Measurements from ENCODE around the gene TMF1. TPM values are rescaled to one million over a fixed set of nuclear protein-coding genes. Genes with fewer than 3 reads are reported as not detected.

The TMF1 gene, protein sequence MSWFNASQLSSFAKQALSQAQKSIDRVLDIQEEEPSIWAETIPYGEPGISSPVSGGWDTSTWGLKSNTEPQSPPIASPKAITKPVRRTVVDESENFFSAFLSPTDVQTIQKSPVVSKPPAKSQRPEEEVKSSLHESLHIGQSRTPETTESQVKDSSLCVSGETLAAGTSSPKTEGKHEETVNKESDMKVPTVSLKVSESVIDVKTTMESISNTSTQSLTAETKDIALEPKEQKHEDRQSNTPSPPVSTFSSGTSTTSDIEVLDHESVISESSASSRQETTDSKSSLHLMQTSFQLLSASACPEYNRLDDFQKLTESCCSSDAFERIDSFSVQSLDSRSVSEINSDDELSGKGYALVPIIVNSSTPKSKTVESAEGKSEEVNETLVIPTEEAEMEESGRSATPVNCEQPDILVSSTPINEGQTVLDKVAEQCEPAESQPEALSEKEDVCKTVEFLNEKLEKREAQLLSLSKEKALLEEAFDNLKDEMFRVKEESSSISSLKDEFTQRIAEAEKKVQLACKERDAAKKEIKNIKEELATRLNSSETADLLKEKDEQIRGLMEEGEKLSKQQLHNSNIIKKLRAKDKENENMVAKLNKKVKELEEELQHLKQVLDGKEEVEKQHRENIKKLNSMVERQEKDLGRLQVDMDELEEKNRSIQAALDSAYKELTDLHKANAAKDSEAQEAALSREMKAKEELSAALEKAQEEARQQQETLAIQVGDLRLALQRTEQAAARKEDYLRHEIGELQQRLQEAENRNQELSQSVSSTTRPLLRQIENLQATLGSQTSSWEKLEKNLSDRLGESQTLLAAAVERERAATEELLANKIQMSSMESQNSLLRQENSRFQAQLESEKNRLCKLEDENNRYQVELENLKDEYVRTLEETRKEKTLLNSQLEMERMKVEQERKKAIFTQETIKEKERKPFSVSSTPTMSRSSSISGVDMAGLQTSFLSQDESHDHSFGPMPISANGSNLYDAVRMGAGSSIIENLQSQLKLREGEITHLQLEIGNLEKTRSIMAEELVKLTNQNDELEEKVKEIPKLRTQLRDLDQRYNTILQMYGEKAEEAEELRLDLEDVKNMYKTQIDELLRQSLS
- 42.0 and 44.4 TPM in 2 replicates for total RNA-seq
- long read RNA-seq, full-length matches to known transcripts, result 4 of 588 reads
- long read RNA-seq, partial matches to known transcripts, result 574 of 588 reads
- long read RNA-seq, other reads (novel, unspliced or antisense), result 10 of 588 reads

DNA sequence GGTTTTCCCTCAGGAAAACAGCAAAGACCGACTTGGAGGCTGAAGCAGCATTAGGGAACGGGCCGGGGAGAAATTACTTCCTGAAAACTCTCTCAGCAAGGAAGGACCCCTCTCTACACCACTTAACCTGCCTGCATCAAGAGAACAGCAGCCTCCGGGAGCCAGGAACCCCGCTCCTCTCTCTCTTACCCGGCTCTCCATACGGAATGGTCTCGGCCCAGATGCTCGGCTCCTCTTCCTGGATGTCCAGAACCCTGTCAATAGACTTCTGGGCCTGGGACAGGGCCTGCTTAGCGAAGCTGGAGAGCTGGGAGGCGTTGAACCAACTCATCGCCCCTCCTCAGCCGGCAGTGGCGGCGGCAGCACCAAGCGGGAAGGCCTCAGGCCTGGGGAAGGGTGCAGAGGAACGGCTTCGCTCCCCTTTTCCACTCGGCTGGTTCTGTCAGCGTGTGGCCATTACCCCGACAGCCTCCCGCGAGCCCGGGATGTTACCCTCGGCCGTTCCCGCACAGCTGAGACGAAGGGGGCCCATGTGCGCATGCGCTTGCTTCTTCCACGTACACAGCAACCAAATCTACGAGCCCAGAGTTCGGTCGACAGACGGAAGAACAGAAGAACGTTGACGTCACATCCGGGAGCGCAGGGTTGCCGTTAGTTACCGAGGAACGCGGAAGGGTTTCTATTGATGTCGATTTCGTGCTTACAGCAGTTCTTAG is at the start of gene TMF1:
Gene TMF1, minus strand, starts transcription at position 578 of the 716 bp plus-strand sequence. Its CDS starts 247 bp downstream, at position 331.
- DNase-seq (ENCODE audit: extremely low spot score, unreplicated experiment), result peak; percentile 98
- H3K4me3 Mint-ChIP-seq (ENCODE audit: unreplicated experiment), result peak within 1 kb of the TSS; percentile 95
- H3K27me3 Mint-ChIP-seq (ENCODE audit: unreplicated experiment), result no peaks in the 10 kb centered on the region
- H3K27ac Mint-ChIP-seq (ENCODE audit: unreplicated experiment), result peak within 1 kb of the TSS; percentile 99
- H3K9me3 Mint-ChIP-seq (ENCODE audit: unreplicated experiment), result no peaks in the 10 kb centered on the region
- H3K36me3 Mint-ChIP-seq (ENCODE audit: unreplicated experiment), result peaks cover 24% of the 10 kb centered on the region
- peaks cover 38% of the 10 kb centered on the region for H3K4me1 Mint-ChIP-seq (ENCODE audit: unreplicated experiment)
- TF ChIP-seq, protein P1, sequence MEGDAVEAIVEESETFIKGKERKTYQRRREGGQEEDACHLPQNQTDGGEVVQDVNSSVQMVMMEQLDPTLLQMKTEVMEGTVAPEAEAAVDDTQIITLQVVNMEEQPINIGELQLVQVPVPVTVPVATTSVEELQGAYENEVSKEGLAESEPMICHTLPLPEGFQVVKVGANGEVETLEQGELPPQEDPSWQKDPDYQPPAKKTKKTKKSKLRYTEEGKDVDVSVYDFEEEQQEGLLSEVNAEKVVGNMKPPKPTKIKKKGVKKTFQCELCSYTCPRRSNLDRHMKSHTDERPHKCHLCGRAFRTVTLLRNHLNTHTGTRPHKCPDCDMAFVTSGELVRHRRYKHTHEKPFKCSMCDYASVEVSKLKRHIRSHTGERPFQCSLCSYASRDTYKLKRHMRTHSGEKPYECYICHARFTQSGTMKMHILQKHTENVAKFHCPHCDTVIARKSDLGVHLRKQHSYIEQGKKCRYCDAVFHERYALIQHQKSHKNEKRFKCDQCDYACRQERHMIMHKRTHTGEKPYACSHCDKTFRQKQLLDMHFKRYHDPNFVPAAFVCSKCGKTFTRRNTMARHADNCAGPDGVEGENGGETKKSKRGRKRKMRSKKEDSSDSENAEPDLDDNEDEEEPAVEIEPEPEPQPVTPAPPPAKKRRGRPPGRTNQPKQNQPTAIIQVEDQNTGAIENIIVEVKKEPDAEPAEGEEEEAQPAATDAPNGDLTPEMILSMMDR (IDR thresholded peaks at IDR 0.05), result no peak

DNA sequence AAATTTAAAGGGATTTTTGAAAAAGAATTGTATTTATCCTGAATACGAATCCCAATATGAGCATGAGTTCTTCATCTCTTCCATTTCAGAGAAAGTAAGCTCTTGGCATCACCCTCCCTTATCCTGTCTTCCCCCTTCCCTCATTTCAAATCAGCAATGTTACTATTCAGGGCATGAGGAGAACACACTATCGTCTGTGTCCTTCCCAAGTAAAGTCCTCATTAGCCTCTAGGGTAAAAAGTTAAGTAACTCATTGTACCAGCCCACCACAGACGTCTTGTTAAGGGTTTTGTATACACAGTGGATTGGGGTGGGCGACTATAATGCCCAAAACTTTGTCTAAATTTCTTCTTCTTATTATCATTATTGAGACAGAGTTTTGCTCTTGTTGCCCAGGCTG is 47.4 kb upstream of the TMF1 start:
- H3K4me3 Mint-ChIP-seq (ENCODE audit: unreplicated experiment), result no peak overlapping the region
- H3K9me3 Mint-ChIP-seq (ENCODE audit: unreplicated experiment), result no peaks in the 10 kb centered on the region
- no peaks in the 10 kb centered on the region for H3K27me3 Mint-ChIP-seq (ENCODE audit: unreplicated experiment)
- TF ChIP-seq, protein P1 (IDR thresholded peaks at IDR 0.05), result no peak
- H3K36me3 Mint-ChIP-seq (ENCODE audit: unreplicated experiment), result peaks cover 29% of the 10 kb centered on the region
- no peak for DNase-seq (ENCODE audit: extremely low spot score, unreplicated experiment)
- H3K4me1 Mint-ChIP-seq (ENCODE audit: unreplicated experiment), result peaks cover 19% of the 10 kb centered on the region
- H3K27ac Mint-ChIP-seq (ENCODE audit: unreplicated experiment), result no peak overlapping the region

DNA sequence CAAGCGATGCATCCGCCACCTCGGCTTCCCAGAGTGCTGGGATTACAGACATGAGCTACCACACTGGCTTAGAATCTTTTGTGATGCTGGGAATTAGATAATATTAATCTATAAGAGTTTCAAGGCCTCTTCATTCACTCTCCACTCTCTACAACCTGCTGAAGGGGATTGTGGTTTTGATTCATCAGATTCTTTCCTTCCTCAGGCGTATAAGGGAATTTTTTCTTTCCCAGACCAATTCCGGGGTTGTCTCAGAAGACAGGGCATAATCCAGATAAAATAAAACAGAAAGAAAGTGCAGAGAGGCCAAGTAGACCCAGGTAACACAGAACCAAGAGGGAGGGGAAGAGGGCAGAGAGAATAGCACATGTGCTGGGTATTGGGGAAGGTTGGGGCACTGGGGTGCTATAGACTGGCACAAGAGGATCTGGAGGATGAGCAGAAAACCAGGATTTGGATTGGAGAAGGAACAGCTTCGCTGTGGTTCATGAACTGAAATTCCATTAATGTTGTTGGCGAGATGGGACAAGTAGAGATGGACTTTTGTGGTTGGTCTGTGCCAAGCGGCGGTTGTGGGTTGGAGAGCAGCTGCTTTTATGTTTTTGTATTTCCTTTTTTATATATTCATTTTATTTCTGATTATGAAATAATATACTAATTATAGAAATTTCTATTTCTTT is 45.4 kb upstream of the TMF1 start:
- DNase-seq (ENCODE audit: extremely low spot score, unreplicated experiment), result no peak
- peak overlapping the region; percentile 6 for H3K27ac Mint-ChIP-seq (ENCODE audit: unreplicated experiment)
- no peaks in the 10 kb centered on the region for H3K9me3 Mint-ChIP-seq (ENCODE audit: unreplicated experiment)
- H3K36me3 Mint-ChIP-seq (ENCODE audit: unreplicated experiment), result peaks cover 17% of the 10 kb centered on the region
- TF ChIP-seq, protein P1 (IDR thresholded peaks at IDR 0.05), result no peak
- H3K27me3 Mint-ChIP-seq (ENCODE audit: unreplicated experiment), result no peaks in the 10 kb centered on the region
- H3K4me3 Mint-ChIP-seq (ENCODE audit: unreplicated experiment), result no peak overlapping the region
- peaks cover 34% of the 10 kb centered on the region for H3K4me1 Mint-ChIP-seq (ENCODE audit: unreplicated experiment)

DNA sequence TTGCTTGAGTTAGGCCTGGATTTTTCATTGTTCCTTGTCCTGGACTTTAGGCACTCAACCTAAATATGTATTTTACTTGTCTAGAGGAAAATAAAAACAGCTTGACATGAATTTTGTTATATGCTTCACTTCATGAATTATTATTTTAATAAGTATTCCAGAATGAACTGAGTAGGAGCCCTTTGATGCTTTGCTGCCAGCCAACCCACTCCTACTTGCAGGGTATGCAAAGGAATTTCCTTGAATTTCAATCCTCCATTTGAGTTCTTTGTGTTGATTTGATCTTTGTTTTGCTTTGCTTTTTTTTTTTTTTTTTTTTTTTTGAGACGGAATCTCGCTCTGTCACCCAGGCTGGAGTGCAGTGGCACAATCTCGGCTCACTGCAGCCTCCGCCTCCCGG is 44.2 kb upstream of the TMF1 start:
- H3K27me3 Mint-ChIP-seq (ENCODE audit: unreplicated experiment), result no peaks in the 10 kb centered on the region
- DNase-seq (ENCODE audit: extremely low spot score, unreplicated experiment), result no peak
- H3K27ac Mint-ChIP-seq (ENCODE audit: unreplicated experiment), result peak overlapping the region; percentile 16
- TF ChIP-seq, protein P1 (IDR thresholded peaks at IDR 0.05), result no peak
- H3K36me3 Mint-ChIP-seq (ENCODE audit: unreplicated experiment), result peaks cover 8% of the 10 kb centered on the region
- H3K4me1 Mint-ChIP-seq (ENCODE audit: unreplicated experiment), result peaks cover 47% of the 10 kb centered on the region
- no peaks in the 10 kb centered on the region for H3K9me3 Mint-ChIP-seq (ENCODE audit: unreplicated experiment)
- H3K4me3 Mint-ChIP-seq (ENCODE audit: unreplicated experiment), result no peak overlapping the region

All from osteocyte (in vitro differentiated cells).